GM12865 (cell line): Measurements from ENCODE around the gene ANKH.
A peak's percentile ranks its signal among the peaks of the same experiment; 100 is the strongest.

ENCODE experiments used
- DNase-seq: peaks from one replicate; pipeline ENCODE4 v3.0.0; 2010; ENCODE audit warnings: low read depth
- H3K4me3 ChIP-seq: 2 replicates; pipeline ENCODE4 v1.5.1; 2011; ENCODE audit warnings: mild to moderate bottlenecking, low read depth, low read length, control low read depth
- TF ChIP-seq, protein P1 (sequence below): IDR thresholded peaks from 2 replicates; pipeline ENCODE4 v1.5.1; 2011; ENCODE audit warnings: low read length, control low read depth, low read depth, inconsistent platforms; ENCODE audit not compliant: insufficient read depth; ENCODE audit errors: missing control alignments

ANKH gene

DNA sequence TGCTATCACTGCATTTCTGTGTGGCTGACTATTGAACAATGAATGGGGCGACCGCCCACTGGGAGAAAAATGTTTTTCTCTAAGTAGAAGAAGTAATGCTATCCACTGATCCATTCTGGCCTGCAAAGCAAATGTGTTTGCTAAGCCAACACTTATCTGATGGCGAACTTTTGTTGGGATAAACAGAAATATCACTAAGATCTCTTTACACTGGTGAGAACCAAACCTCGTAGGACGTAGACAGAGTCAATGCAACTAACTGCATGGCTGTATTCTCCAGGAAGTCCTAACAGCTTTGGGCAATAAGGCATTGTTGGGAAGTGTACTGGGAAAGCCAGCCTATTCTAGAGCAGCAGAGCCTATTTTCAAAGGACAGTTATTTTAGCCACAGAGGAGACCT, 77.7 kb downstream of the ANKH start:
- TF ChIP-seq, protein P1, sequence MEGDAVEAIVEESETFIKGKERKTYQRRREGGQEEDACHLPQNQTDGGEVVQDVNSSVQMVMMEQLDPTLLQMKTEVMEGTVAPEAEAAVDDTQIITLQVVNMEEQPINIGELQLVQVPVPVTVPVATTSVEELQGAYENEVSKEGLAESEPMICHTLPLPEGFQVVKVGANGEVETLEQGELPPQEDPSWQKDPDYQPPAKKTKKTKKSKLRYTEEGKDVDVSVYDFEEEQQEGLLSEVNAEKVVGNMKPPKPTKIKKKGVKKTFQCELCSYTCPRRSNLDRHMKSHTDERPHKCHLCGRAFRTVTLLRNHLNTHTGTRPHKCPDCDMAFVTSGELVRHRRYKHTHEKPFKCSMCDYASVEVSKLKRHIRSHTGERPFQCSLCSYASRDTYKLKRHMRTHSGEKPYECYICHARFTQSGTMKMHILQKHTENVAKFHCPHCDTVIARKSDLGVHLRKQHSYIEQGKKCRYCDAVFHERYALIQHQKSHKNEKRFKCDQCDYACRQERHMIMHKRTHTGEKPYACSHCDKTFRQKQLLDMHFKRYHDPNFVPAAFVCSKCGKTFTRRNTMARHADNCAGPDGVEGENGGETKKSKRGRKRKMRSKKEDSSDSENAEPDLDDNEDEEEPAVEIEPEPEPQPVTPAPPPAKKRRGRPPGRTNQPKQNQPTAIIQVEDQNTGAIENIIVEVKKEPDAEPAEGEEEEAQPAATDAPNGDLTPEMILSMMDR = no peak
- DNase-seq = no peak
- H3K4me3 ChIP-seq = no peak overlapping the region

DNA sequence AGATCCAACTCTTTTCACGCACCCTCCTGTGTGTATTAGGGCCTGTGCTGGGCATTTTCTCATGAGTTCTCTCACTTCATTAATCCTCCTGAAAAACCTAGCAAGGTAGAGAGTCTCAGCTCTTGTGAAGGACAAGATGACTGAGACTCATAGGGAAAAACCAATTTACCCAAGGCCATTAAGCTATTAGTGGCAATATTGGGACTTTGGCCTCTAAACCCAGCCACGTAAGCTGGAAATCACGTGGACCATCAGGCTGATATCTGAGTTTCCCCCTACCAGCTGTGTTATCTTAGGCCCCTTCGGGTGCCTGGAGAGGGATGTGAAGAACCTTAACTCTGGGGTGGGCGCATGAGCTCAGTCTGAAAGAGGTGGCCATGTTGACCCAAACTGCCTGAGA, 80.7 kb downstream of the ANKH start:
- no peak overlapping the region for H3K4me3 ChIP-seq
- TF ChIP-seq, protein P1 = no peak
- DNase-seq = no peak

DNA sequence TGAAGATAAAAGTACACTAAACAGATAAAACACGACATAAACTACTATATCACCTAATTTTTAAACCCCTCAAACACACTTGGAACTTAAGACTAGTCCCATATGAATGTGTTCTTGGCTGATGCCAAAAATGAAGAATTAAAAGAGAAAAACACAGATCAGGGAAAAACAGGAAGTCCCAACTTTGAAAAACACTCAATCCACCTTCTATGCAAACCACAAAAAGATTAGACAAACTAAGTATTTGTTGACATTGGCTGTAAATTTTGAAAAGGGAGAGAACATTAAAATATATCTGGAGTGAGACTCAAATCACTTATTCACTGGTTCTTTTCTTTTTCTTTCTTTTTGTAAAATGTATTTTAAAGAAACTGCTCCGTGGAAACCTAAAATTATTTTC, 81.4 kb downstream of the ANKH start:
- H3K4me3 ChIP-seq = no peak overlapping the region
- DNase-seq = no peak
- TF ChIP-seq, protein P1 = no peak

DNA sequence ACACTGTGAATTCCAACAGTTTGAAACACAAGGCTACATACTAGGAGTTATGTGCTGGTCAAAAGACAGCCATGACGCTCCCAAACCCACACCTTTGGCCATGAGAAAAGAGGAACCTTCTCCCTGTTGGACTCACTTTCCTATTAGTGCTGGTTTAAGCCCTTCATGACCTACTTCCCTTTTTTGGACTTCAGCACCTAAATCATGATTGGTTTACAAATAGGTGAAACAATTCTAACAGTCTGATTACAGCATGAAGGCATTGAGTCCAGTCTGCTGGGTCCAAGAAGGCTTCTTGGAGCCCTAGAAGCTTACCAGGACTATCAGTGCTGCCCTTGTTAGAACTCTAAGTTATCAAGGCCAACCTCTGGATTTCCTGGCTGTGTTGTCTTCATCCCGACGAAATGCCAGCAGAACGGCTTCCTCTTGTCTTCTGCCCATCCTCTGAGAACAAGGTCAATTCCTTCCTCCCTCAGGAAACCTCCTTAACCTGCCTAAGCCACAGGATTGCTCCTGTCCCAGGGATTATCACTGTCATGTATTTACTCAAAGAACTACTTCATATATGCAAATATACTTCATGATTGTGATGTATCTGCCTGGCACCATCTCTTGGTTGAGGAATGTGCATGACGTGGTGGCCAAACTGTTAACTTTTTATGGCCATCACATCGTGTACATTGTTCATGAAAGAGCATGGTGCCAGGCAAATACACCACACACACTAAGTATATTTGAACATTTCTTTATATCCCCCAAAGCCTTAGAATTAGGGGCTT, 83.6 kb downstream of the ANKH start:
- DNase-seq = no peak
- H3K4me3 ChIP-seq = no peak overlapping the region
- TF ChIP-seq, protein P1 = no peak

DNA sequence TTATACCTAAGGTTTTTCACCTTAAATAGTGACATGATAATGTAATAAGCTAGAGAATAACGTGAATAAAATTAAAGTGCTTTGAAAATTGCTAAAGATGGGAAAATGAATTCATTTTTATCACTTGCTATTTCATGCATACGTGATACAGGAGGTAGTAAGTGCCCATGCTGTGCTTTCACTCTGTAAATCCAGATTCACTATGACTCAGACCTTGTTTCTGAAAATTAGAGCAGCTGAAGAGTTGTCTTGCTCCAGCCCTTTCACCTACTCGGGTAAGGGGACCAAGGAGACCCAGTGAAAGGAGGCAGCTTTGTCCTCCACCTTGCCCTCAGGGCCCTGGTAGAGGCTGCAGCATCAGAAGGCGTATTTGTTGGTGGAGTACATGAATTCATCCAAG, 87.9 kb downstream of the ANKH start:
- DNase-seq = peak; percentile 24
- TF ChIP-seq, protein P1 = no peak
- H3K4me3 ChIP-seq = no peak overlapping the region

DNA sequence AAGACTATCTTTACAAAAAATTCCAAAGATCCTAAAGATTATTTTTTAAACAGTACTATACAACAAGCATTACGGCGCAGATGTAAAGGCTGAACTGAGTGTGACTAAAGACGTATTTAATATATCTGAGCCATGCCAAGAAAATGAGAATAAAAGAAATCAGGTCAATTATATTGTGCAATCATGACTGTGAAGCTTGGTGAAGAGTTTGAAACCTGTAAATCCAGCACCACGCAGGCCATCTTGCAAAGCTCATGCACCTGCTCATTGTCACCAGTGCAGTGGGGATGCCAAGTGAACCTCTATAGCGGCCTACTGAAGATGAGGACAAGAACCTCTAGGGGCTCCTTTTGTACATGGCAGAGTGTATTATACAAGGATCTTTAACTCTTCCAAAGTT, 89.0 kb downstream of the ANKH start:
- H3K4me3 ChIP-seq = no peak overlapping the region
- TF ChIP-seq, protein P1 = no peak
- DNase-seq = no peak

DNA sequence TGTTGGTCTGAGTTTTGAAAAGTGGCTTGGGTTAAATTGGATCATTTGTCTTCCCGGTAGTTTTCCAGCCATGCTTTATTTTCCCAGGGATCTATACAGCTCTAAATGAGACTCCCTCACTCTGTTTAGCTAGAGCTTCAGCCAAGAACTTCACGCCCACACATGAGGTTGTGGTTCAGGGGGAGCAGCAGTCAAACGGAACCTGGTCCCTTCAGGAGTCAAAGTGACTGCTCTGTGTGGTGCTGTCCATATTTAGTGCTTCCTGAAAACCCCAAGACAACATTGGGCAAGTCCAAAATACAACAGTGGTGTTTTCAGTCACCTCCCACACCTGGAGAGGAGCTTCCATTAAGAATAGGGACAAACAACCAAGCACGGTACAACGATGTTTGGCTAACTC, 90.5 kb downstream of the ANKH start:
- no peak overlapping the region for H3K4me3 ChIP-seq
- TF ChIP-seq, protein P1 = no peak
- DNase-seq = peak; percentile 24
